HG02571 (cell line): ENCODE results near the gene FOXP2.

ENCODE experiments used
- ATAC-seq: cut with Tn5 transposase; IDR thresholded peaks from one replicate; pipeline ENCODE4 v1.9.1; 2021; ENCODE audit warnings: mild to moderate bottlenecking, moderate library complexity; ENCODE audit not compliant: unreplicated experiment

Gene FOXP2

DNA sequence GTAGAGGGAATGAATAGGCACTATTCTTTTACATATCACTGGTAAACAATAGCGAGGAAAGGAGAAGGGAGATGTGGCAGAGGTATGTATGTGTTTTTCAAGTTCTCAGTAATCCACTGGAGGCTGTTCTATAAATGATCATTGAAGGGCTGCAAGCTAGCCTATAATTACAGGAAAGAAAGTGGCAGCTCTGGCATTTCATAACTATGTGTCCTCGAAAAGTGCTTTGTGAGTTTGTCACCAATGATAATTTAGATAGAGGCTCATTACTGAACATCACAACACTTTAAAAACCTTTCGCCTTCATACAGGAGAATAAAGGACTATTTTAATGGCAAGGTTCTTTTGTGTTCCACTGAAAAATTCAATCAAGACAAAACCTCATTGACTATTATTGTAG lies 235.1 kb downstream of the FOXP2 start:
- ATAC-seq: no peak

DNA sequence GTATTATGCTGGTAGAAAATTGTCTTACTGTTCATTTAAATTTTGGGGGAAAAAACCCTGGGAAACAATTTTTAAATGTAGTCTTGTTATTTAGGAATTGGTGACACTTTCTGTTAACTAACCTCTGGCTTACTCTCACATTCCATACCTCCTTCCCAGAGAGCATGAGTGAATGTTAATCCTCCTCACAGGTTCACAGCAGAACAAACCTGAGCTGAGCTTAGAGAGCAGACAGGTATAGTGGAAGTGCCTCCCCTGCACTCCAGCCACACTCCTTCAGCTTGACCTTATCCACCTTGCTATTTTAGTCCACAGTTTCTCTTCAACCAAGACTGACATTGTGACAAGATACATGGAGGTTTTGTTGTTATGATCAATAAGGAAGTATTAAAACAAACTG lies 235.9 kb downstream of the FOXP2 start:
- no peak for ATAC-seq

GRCh38 chr7:114652041-114652440 lies 237.4 kb downstream of the FOXP2 start:
- ATAC-seq: no peak

GRCh38 chr7:114653364-114654088 lies 238.9 kb downstream of the FOXP2 start:
- ATAC-seq: no peak

DNA sequence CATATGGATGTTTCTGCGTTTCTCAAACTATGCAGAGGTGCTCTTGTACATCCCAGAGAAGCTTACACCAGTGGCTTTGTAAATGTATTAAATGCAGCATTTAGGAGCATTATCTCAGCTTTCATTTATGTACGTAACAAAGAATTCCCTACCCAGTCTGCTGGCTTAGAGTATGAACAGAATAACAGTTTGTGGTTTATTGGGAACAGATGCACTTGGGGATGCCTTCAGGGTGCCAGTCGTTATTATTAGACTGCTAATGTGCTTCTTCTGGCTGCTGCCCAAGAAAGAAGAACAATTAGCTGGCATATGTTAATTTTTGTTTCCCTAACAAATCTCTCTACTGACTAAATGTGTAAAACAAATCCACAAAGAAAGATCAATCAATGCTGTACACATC lies 241.9 kb downstream of the FOXP2 start:
- ATAC-seq: no peak

- no peak for ATAC-seq
These were observed 242.7 kb downstream of the FOXP2 start for GRCh38 chr7:114657279-114657678.

DNA sequence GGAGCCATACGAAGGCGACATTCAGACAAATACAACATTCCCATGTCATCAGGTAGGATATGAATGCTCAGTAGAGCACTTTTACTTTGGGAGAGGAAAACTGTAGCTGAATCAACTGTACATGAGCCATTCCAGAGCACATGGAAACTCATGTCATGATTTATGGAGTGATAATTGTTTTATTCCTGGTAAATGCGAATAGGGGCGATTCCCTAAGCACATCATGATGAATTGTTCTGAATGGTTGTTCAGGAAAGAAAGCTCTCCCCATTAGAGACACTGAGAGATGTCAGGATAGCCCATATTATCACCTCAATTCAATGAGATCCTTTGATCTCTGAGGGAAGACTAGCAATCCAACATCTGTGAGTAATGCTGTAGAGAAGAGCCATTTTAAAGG lies 243.6 kb downstream of the FOXP2 start:
- ATAC-seq: no peak

DNA sequence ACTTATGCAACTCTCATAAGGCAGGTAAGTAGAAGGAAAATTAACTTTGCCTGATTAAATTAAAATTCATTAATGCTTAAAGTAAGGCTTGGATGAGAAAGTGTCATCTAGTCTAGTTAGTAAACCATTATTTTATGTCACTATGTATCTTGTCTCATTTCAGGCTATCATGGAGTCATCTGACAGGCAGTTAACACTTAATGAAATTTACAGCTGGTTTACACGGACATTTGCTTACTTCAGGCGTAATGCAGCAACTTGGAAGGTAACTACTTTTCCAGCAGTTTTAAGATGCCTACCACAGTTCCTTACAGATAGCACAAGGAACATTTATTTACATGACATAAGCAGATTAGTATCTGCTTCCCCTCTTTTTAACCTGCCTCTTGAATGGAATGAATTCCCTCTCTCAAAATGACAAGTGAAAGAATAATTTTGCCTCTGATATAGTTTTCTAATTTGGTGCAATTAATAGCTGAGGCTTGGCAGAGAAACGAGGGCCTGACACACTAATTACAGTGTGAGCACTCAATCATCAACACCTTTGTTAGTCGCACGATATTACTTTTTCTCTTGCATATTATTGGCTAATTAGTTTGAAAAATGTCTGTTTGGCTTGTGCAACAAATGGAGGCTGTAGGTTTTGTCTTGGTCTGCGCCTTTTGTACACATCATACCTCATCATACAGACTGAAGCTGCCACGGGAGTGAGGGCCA lies 245.0 kb downstream of the FOXP2 start:
- ATAC-seq: no peak

- ATAC-seq: no peak
These were observed 245.5 kb downstream of the FOXP2 start for GRCh38 chr7:114660126-114660486.

- ATAC-seq: no peak
These were observed 246.1 kb downstream of the FOXP2 start for GRCh38 chr7:114660753-114661152.

- ATAC-seq: no peak
These were observed 247.5 kb downstream of the FOXP2 start for GRCh38 chr7:114662002-114662677.

GRCh38 chr7:114663502-114663901 lies 248.9 kb downstream of the FOXP2 start:
- ATAC-seq: no peak

DNA sequence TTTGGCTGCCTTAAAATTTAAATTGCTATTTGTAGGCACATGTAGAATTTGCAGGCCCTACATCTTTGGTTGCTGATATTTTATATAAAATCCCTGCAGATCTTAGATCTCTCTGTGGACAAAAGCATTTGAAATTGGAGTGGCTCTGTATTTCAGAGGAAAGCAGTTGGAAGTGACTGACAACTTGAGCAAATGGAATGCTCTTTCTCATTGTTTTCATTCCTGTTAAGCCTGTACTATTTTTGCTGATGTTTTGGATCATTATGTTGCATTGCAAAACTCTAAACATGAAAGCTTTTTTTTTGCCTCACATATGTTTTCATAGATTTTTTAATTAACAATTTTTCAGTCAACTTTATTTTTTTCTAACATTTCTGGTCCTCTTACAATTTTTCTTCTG lies 256.1 kb downstream of the FOXP2 start:
- no peak for ATAC-seq

GRCh38 chr7:114671563-114672123 lies 257.0 kb downstream of the FOXP2 start:
- ATAC-seq: no peak

DNA sequence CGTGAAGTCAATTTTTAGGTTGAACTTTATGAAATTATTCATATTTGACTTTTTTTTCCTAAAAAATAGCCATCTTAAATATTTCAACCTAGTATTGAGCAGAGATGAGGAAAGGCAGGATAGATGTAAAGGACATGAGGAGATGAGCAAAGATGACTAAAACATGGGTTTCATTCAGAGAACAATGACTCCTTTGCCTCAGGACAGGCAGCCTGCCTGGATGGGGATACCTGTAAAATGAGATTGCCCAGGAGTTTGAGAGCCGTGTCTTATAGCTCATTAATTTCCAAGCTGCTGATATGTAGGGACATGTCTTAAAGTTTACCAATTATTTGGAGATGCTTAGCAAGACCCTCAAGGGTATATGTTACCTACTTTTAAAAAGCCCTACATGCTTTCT lies 263.5 kb downstream of the FOXP2 start:
- no peak for ATAC-seq

GRCh38 chr7:114687238-114687637 lies 272.6 kb downstream of the FOXP2 start:
- no peak for ATAC-seq

- no peak for ATAC-seq
These were observed 273.9 kb downstream of the FOXP2 start for GRCh38 chr7:114688443-114689055.

DNA sequence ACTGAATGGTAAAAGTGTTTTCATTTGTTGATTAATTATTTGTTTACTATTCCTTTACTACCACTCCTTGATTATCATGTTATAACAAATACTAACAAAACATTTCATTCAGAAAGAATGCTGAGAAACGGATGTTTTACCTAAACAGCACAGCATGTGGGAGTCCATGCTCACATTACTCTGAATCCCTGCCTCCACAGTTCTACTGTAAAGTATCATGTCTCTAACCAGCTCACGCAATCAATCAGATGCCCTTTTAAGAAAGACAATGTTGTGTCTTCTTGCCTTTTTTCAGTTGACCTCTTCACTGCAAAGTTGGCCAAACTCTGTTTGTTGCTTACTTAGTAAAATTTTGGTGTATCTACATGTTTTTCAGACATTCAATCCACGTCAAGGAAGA lies 274.8 kb downstream of the FOXP2 start:
- ATAC-seq: no peak

DNA sequence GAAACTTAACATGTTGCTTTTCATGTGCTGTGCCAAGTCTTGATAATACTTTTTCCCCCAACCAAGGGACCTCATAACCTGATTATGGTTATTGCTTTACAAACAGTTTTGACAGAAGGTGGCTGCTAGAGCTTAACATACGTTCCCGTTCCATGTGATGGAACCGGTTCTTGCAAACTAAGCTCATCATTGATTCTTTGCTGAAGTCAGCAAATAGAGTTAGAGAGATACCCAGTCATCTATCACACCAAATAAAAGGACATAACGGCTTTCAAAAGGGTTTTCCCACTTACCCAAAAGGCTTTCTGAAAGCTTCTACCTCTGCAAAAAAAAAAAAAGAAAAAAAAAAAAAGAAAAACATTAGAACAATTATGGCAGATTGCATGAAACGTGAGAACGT lies 277.0 kb downstream of the FOXP2 start:
- no peak for ATAC-seq

DNA sequence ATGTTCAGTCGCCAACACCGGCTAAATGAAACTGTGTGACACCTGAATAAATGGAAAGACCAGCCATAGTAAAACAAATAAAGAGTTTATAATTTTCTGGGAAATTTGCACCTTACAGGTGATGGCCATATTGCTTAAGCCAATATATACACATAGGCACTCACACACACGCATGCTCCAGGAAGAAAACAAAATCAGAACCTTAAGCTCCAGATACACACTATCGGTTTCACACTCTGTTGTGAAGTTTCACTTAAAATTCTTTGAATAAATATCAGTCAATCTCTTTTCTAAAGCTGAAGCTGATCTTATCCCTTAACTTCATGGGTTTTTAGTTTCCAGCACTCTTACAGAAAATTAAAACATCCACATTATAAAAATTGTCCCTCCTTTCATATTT lies 280.6 kb downstream of the FOXP2 start:
- ATAC-seq: no peak

- ATAC-seq: no peak
These were observed 285.8 kb downstream of the FOXP2 start for GRCh38 chr7:114700247-114700928.
